Measurements from ENCODE around the gene SECTM1.
"Not testable (repeated sequence)": the region's sequence is repeated elsewhere in the genome, so short reads cannot be mapped to it uniquely, and the experiment has no call there.

SECTM1 gene

GRCh38 chr17:82367724-82368524, 34.4 kb upstream of the SECTM1 start:
- no peak for DNase-seq

- DNase-seq, result no peak
Measured at GRCh38 chr17:82366749-82367148, 33.2 kb upstream of the SECTM1 start.

GRCh38 chr17:82365606-82366295, 32.2 kb upstream of the SECTM1 start:
- no peak for DNase-seq

- DNase-seq, result no peak
Measured at GRCh38 chr17:82361885-82362633, 28.5 kb upstream of the SECTM1 start.

GRCh38 chr17:82359451-82360074, 26.0 kb upstream of the SECTM1 start:
- DNase-seq, result not testable (repeated sequence)

- DNase-seq, result no peak
Measured at GRCh38 chr17:82358465-82359350, 25.1 kb upstream of the SECTM1 start, which contains the start of gene TEX19. Gene TEX19, plus strand, starts transcription at chr17:82359247. Its CDS starts 2,904 bp downstream, at chr17:82362151.

GRCh38 chr17:82357394-82357793, 23.8 kb upstream of the SECTM1 start:
- DNase-seq, result no peak

- DNase-seq, result no peak
Measured at GRCh38 chr17:82356845-82357355, 23.3 kb upstream of the SECTM1 start.

GRCh38 chr17:82355770-82356427, 22.3 kb upstream of the SECTM1 start:
- DNase-seq, result no peak

- no peak for DNase-seq
Measured at GRCh38 chr17:82354804-82355308, 21.3 kb upstream of the SECTM1 start.

GRCh38 chr17:82353484-82353883, 19.9 kb upstream of the SECTM1 start:
- DNase-seq, result no peak

- DNase-seq, result peak; percentile 84
Measured at GRCh38 chr17:82351713-82352488, 18.3 kb upstream of the SECTM1 start.

GRCh38 chr17:82351254-82351712, 17.7 kb upstream of the SECTM1 start:
- DNase-seq, result no peak

GRCh38 chr17:82350182-82351030, 16.8 kb upstream of the SECTM1 start:
- peak; percentile 44 for DNase-seq

- no peak for DNase-seq
Measured at GRCh38 chr17:82349287-82349701, 15.7 kb upstream of the SECTM1 start.

- no peak for DNase-seq
Measured at GRCh38 chr17:82348866-82349265, 15.3 kb upstream of the SECTM1 start.

GRCh38 chr17:82348434-82348833, 14.9 kb upstream of the SECTM1 start:
- DNase-seq, result no peak

GRCh38 chr17:82347994-82348393, 14.4 kb upstream of the SECTM1 start:
- not testable (repeated sequence) for DNase-seq
